Measurements from ENCODE around the gene CFAP52.
A peak's percentile ranks its signal among the peaks of the same experiment; 100 is the strongest.
"Not testable (repeated sequence)": the region's sequence is repeated elsewhere in the genome, so short reads cannot be mapped to it uniquely, and the experiment has no call there.

The CFAP52 gene

DNA sequence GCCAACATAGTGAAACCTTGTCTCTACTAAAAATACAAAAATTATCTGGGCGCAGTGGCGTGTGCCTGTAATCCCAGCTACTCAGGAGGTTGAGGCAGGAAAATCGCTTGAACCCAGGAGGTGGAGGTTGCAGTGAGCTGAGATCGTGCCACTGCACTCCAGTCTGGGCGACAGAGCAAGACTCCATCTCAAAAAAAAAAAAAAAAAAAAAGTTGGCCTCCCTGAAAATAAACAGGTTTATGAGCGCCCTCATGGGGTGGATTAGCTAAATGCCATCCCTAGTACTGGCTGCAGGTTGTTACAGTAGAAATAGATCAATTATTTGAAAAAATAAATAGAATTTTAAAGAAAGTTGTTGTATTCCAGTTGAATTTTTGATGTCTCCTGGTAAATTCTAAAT is 21.7 kb upstream of the CFAP52 start:
- H3K79me2 ChIP-seq (ENCODE audit: insufficient read depth, low read length); H3K27ac ChIP-seq (ENCODE audit: low read length); H3K9ac ChIP-seq (ENCODE audit: low read depth, low read length); H3K4me1 ChIP-seq (ENCODE audit: insufficient read depth, low read length); H3K4me3 ChIP-seq (ENCODE audit: low read depth in 1 of 2, low read length in 2 of 2); H2AFZ ChIP-seq (ENCODE audit: low read depth, low read length); H3K36me3 ChIP-seq (ENCODE audit: insufficient read depth, low read length); H3K9me3 ChIP-seq (ENCODE audit: insufficient read depth, low read length, severe bottlenecking); H3K4me2 ChIP-seq (ENCODE audit: insufficient read depth, low read length); H4K20me1 ChIP-seq (ENCODE audit: insufficient read depth, low read length); H3K27me3 ChIP-seq (ENCODE audit: insufficient read depth, low read length, poor library complexity): not testable (repeated sequence)
- peak; percentile 44; the same call in 1 of the 3 replicates for ATAC-seq (ENCODE audit: insufficient read depth, low read depth)
- TF ChIP-seq, protein P1, sequence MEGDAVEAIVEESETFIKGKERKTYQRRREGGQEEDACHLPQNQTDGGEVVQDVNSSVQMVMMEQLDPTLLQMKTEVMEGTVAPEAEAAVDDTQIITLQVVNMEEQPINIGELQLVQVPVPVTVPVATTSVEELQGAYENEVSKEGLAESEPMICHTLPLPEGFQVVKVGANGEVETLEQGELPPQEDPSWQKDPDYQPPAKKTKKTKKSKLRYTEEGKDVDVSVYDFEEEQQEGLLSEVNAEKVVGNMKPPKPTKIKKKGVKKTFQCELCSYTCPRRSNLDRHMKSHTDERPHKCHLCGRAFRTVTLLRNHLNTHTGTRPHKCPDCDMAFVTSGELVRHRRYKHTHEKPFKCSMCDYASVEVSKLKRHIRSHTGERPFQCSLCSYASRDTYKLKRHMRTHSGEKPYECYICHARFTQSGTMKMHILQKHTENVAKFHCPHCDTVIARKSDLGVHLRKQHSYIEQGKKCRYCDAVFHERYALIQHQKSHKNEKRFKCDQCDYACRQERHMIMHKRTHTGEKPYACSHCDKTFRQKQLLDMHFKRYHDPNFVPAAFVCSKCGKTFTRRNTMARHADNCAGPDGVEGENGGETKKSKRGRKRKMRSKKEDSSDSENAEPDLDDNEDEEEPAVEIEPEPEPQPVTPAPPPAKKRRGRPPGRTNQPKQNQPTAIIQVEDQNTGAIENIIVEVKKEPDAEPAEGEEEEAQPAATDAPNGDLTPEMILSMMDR (IDR thresholded peaks at IDR 0.05; ENCODE audit: borderline replicate concordance, extremely low read depth, low read length, poor library complexity, severe bottlenecking), result peak; percentile 60
- peak; percentile 70 for DNase-seq

DNA sequence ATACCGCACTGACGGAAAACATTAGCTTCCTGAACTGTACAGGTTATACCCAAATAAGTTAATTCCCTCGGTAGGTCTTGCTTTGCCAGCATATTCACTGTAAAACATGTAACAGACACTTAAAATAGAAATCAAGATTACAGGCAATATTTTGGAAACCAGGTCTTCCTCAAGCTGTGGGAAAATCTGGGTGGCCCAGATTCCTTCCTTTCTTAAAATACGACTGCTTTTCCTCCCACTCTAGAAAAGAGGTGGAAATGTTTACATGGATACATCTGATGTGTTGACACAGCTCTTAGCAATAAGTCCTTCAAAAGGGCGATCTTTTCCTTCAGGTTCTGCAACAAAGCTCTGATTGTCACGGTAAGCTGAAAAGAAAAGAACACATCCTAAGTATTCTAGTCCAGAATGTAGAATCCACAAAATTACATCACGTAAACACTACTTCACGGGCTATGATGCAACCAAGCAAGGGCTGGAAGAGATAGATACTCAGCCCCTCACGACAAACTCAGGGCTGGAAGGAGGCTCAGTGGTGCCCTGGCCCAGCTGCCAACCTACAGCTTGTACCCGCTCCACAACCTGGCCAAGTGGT is 19.2 kb upstream of the CFAP52 start:
- no peak overlapping the region for H3K4me2 ChIP-seq (ENCODE audit: insufficient read depth, low read length)

DNA sequence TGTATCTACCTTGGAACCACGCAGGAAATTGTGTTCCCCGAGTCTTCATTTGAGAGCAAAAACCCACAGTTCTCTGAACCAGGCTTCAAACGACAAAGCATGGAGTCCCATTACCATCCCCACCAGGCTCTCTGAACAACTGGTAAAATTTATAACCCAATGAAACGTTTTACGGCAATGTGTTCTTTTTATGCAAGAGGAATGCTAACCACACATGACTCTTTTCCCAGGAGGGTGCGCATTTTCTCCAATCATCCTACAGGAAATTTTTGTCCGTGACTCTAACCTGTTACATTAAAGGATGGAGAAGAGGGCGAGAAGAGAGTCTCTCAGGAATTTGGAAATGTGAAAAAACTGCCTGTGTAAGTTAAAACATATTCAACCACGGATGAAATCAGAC is 18.6 kb upstream of the CFAP52 start:
- Histone ChIP-seq H4K20me1 (ENCODE audit: insufficient read depth, low read length) (peaks cover 8% of the 10 kb centered on the region; the same call in 1 of the 2 replicates), H3K27ac (ENCODE audit: low read length) (no peak overlapping the region), H3K9me3 (ENCODE audit: insufficient read depth, low read length, severe bottlenecking) (no peaks in the 10 kb centered on the region), H3K27me3 (ENCODE audit: insufficient read depth, low read length, poor library complexity) (no peaks in the 10 kb centered on the region), H3K79me2 (ENCODE audit: insufficient read depth, low read length) (no peaks in the 10 kb centered on the region), H2AFZ (ENCODE audit: low read depth, low read length) (no peak overlapping the region), H3K4me2 (ENCODE audit: insufficient read depth, low read length) (no peak overlapping the region), H3K4me1 (ENCODE audit: insufficient read depth, low read length) (no peaks in the 10 kb centered on the region), H3K4me3 (ENCODE audit: low read depth in 1 of 2, low read length in 2 of 2) (no peak overlapping the region), H3K9ac (ENCODE audit: low read depth, low read length) (no peak overlapping the region), H3K36me3 (ENCODE audit: insufficient read depth, low read length) (no peaks in the 10 kb centered on the region)
- DNase-seq, result no peak
- ATAC-seq (ENCODE audit: insufficient read depth, low read depth), result no peak
- no peak for TF ChIP-seq EZH2 (IDR thresholded peaks at IDR 0.05; ENCODE audit: borderline replicate concordance, low read depth, low read length, severe bottlenecking)

More for the DNA sequence above, 19.2 kb upstream of the CFAP52 start:
- H3K36me3 ChIP-seq (ENCODE audit: insufficient read depth, low read length), result no peaks in the 10 kb centered on the region
- no peak overlapping the region for H2AFZ ChIP-seq (ENCODE audit: low read depth, low read length)
- ATAC-seq (ENCODE audit: insufficient read depth, low read depth), result no peak
- H4K20me1 ChIP-seq (ENCODE audit: insufficient read depth, low read length), result peaks cover 8% of the 10 kb centered on the region; the same call in 1 of the 2 replicates
- H3K79me2 ChIP-seq (ENCODE audit: insufficient read depth, low read length), result no peaks in the 10 kb centered on the region
- DNase-seq, result no peak
- TF ChIP-seq, protein P1 (IDR thresholded peaks at IDR 0.05; ENCODE audit: borderline replicate concordance, extremely low read depth, low read length, poor library complexity, severe bottlenecking), result no peak
- no peak for TF ChIP-seq EZH2 (IDR thresholded peaks at IDR 0.05; ENCODE audit: borderline replicate concordance, low read depth, low read length, severe bottlenecking)
- no peaks in the 10 kb centered on the region for H3K27me3 ChIP-seq (ENCODE audit: insufficient read depth, low read length, poor library complexity)
- H3K9ac ChIP-seq (ENCODE audit: low read depth, low read length), result no peak overlapping the region
- no peak overlapping the region for H3K27ac ChIP-seq (ENCODE audit: low read length)
- H3K4me1 ChIP-seq (ENCODE audit: insufficient read depth, low read length), result no peaks in the 10 kb centered on the region
- H3K4me3 ChIP-seq (ENCODE audit: low read depth in 1 of 2, low read length in 2 of 2), result no peak overlapping the region
- H3K9me3 ChIP-seq (ENCODE audit: insufficient read depth, low read length, severe bottlenecking), result no peaks in the 10 kb centered on the region

DNA sequence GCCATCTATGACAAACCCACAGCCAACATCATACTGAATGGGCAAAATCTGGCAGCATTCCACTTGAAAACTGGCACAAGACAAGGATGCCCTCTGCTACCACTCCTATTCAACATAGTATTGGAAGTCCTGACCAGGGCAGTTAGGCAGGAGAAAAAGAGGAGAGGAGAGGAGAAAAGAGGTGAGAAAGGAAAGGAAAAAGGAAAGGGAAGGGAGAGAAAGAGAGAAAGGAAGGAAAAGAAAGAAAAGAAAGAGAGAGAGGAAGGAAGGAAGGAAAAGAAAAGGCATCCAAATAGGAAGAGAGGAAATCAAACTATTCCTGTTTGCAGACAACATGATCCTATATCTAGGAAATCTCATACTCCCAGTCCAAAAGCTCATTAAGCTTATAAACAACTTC is 12.3 kb upstream of the CFAP52 start:
- no peaks in the 10 kb centered on the region for H3K27me3 ChIP-seq (ENCODE audit: insufficient read depth, low read length, poor library complexity)
- TF ChIP-seq, protein P1 (IDR thresholded peaks at IDR 0.05; ENCODE audit: borderline replicate concordance, extremely low read depth, low read length, poor library complexity, severe bottlenecking), result no peak
- TF ChIP-seq EZH2 (IDR thresholded peaks at IDR 0.05; ENCODE audit: borderline replicate concordance, low read depth, low read length, severe bottlenecking), result no peak

More for the DNA sequence above, 12.3 kb upstream of the CFAP52 start:
- no peak overlapping the region for H3K4me3 ChIP-seq (ENCODE audit: low read depth in 1 of 2, low read length in 2 of 2)
- ATAC-seq (ENCODE audit: insufficient read depth, low read depth) (no peak), DNase-seq (no peak)
- H2AFZ ChIP-seq (ENCODE audit: low read depth, low read length), result no peak overlapping the region
- H3K9me3 ChIP-seq (ENCODE audit: insufficient read depth, low read length, severe bottlenecking), result no peaks in the 10 kb centered on the region
- no peak overlapping the region for H3K9ac ChIP-seq (ENCODE audit: low read depth, low read length)
- no peak overlapping the region for H3K4me2 ChIP-seq (ENCODE audit: insufficient read depth, low read length)
- H4K20me1 ChIP-seq (ENCODE audit: insufficient read depth, low read length), result no peaks in the 10 kb centered on the region
- no peaks in the 10 kb centered on the region for H3K79me2 ChIP-seq (ENCODE audit: insufficient read depth, low read length)
- H3K36me3 ChIP-seq (ENCODE audit: insufficient read depth, low read length), result peaks cover 11% of the 10 kb centered on the region; the same call in 1 of the 2 replicates
- H3K27ac ChIP-seq (ENCODE audit: low read length), result no peak overlapping the region
- H3K4me1 ChIP-seq (ENCODE audit: insufficient read depth, low read length), result peaks cover 20% of the 10 kb centered on the region
